ENCODE results near the gene UBE2I.
"Not testable (repeated sequence)": the region's sequence is repeated elsewhere in the genome, so short reads cannot be mapped to it uniquely, and the experiment has no call there.

DNA sequence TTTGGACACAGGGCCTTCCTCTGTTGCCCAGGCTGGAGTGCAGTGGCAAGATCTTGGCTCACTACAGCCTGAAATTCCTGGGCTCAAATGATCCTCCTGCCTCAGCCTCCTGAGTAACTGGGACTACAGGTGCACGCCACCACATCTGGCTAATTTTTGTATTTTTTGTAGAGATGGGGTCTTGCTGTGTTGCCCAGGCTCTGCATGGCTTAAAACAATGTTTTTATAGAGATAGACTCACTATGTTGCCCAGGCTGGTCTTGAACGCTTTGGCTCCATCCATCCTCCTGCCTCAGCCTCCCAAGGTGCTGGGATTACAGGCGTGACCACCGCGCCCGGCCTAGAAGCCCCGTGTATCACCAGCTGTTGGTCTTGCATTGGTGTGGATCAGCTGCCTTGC lies 40.0 kb upstream of the UBE2I start:
- TF ChIP-seq, protein P1, sequence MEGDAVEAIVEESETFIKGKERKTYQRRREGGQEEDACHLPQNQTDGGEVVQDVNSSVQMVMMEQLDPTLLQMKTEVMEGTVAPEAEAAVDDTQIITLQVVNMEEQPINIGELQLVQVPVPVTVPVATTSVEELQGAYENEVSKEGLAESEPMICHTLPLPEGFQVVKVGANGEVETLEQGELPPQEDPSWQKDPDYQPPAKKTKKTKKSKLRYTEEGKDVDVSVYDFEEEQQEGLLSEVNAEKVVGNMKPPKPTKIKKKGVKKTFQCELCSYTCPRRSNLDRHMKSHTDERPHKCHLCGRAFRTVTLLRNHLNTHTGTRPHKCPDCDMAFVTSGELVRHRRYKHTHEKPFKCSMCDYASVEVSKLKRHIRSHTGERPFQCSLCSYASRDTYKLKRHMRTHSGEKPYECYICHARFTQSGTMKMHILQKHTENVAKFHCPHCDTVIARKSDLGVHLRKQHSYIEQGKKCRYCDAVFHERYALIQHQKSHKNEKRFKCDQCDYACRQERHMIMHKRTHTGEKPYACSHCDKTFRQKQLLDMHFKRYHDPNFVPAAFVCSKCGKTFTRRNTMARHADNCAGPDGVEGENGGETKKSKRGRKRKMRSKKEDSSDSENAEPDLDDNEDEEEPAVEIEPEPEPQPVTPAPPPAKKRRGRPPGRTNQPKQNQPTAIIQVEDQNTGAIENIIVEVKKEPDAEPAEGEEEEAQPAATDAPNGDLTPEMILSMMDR (IDR thresholded peaks at IDR 0.05), result not testable (repeated sequence)
- TF ChIP-seq POLR2A (IDR thresholded peaks at IDR 0.05), result not testable (repeated sequence)
